ENCODE measurements around the gene EBF3.

EBF3 gene

DNA sequence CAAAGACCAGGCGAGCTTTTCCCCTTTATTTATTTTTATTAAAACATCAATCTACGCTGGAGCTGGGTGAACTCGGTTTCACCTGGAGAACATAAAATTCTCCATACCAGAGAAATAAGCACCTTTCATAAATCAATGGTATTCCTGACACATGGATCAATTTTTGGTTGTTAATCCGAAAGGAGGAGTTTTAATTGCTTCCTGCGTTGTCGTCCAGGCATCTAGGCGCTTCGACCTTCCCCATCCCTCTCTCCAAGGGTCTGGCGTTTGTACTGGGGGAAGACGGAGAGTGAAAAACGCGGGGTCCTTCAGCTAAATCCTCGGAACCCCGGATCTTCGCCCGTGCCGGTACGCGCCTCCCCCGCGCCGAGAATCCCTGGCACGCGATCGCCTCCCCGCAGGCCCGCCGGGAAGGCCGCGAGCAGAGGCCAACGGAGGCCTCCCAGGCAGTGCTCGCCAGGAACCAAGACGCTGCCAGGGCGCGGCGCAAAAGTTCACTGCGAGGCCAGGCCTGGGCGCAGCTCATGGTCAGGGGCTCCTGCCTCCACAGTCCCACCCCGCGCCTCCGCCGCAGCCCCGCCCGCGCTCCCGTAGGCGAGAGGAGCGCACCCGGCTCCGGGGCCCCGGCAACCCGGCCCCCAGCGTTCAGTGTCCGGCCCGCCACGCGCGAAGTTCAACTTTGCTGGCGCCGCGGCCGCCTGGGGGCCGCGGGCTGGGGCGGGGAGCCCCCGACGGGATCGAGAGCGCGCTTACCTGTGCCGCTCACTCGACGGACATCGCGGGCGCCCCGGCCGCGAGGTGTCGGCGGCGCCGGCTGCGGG is 8.3 kb upstream of the EBF3 start:
- DNase-seq (ENCODE audit: low read depth in 2 of 2, low spot score in 1 of 2), result no peak

GRCh38 chr10:129971381-129972144 is 7.5 kb upstream of the EBF3 start:
- DNase-seq (ENCODE audit: low read depth in 2 of 2, low spot score in 1 of 2), result no peak

DNA sequence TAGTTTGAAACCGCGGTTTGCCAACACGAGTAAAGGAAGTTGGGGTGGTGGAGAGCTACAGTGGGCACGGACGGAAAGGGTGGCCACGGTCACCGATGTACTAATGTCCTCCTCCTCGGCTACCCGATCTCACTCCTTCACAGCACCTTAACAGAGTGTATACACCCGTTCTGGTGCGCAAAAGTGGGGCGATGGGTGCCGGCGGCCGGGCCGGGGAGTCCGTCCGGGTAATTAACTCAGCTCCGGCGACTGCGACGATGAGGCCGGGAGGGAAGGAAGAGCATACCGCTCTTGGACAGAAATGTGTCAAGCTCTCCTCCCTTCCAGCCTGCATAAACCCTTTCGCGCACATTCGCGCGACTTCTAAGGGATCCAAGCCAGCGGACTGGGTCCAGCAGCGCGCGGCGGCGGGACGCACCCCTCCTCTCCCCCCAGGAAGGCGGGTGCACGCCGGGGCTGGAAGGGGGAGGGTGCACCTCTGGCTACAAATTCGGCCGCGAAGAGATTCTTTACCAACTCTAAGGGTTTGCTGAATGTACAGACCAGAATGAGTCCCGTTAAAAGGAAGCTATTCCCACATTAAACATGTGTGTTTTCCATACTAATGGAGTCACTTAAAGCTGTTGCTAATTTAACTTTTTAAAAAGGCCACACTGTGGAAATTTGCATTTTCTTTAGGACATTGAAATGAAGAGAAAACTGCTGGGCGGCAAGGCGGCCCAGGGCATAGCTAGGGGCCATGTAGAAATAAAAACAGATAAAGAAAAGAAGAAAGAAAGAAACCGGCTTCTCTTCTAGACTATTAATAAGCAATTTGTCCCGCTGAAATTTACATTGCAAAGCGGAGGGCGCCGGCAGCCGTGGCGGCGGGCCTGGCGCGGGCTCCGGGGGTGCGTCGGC is 6.6 kb upstream of the EBF3 start:
- no peak for DNase-seq (ENCODE audit: low read depth in 2 of 2, low spot score in 1 of 2)

- DNase-seq (ENCODE audit: low read depth in 2 of 2, low spot score in 1 of 2), result no peak
Observed at GRCh38 chr10:129969911-129970464, 5.9 kb upstream of the EBF3 start.

DNA sequence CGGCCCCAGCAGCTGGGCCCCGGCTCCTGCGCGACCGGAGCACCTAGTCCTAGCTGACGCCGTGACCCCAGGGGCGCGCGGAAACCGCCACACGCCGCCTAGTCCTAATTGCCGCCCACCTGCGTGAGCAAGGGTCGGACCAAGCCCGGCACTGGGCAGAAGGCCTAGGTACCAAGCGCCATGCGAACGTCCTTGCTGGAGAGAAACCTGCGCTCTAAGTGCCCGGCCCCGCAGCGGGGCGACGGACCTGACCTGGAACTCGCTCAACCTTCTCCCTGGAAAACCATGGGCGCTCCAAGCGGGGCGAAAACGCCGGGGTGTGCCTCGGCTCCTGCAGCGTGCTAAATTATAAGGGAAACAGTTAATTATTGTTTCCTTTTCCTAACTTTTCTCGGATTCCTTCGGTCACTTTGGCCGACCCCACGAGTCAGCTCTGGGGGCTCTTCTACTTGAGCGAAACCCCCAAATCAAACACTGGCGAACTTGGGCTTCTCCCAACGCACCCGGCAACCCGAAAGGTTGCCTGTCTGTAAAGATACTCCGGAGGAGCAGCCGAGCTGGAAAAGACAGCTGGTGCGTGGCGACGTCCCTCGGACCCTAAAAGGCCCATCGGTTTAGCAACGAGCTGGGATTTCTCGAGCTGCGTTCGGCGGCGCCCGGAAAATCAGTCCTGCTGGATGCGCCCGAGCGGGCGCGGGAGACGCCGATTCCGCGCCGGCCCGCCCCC is 5.3 kb upstream of the EBF3 start:
- no peak for DNase-seq (ENCODE audit: low read depth in 2 of 2, low spot score in 1 of 2)

DNA sequence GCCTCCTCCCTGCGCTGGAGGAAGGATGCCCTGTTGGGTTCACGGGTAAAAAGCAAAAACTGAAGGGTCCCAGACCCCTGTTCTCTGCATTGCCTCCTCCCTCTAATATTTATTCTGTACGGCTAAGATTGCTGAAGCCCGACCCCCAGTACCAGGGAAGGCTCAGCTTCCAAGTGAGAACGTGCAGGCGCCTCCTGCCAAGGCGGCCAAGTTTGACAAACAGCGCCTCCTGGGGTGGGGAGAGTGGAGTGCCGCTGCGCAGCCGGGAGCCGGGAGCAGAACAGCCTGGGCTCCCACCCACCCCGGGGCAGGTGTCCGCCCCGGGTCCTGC is 4.7 kb upstream of the EBF3 start:
- DNase-seq (ENCODE audit: low read depth in 2 of 2, low spot score in 1 of 2), result no peak

DNA sequence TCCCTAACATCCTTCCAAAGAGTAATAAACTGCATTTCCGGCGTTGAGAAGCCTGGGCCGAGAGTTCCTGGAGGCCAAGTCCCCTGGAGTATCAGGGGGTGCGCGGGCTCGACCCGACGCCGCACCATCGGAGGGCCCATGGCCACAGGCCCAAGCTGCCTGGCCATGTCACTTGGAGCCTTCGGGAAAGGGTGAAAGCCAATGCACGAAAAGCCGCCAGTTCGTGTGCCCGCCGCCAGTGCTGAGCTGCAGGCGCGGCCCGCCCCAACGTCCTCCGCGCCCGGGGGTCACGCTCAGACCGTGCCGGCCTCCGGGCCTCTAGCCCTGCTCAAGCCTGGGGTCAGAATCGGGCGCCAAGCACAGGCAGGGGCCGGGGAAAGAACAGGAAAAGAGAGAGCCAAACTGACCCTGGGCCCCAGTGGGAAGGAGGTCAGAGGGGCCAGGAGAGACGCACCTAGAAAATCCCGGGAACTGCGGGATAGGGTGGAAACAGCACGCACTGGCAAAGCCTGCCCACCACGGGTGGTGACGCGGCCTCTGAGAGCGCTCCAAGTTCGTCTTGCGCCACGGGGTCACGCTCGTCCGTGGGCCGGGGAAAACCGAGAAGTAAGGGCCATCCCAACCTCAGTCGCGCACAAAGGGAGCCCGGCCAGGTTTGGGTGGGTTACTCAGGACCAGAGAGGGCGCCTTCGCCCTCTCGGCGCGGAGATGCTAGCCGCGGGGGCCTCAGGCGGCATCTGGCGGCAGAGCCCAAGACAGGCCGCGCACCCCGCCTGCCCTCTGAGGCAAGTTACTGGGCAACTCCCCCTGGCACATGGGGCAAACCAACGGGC is 4.2 kb upstream of the EBF3 start:
- DNase-seq (ENCODE audit: low read depth in 2 of 2, low spot score in 1 of 2), result no peak

GRCh38 chr10:129967579-129968019 is 3.5 kb upstream of the EBF3 start:
- no peak for DNase-seq (ENCODE audit: low read depth in 2 of 2, low spot score in 1 of 2)

GRCh38 chr10:129966889-129967578 is 3.0 kb upstream of the EBF3 start:
- no peak for DNase-seq (ENCODE audit: low read depth in 2 of 2, low spot score in 1 of 2)

DNA sequence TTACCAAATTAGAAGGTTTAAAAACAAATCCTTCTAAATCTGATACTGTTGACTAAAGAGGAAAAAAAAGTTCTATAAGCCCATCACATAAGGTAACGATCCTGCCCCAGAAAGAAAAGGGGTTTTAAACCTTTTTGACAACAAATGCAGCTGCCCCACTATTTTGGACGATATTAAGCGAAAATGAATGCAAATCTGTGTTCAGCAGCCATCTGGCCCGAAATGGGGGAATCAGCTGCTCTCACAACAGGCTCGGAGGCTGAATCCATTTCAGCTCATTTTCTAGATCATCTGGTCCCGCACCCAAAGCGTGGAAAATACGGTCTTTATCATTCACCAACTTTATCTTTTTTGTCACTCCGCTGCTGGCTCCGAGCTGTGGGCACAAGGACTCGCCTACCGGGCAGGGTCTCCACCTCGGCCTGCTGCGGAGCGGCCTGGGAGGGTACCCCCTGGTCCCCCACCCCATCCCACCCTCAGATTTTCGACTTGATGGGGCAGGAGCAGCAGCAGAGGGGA is 2.4 kb upstream of the EBF3 start:
- no peak for DNase-seq (ENCODE audit: low read depth in 2 of 2, low spot score in 1 of 2)

GRCh38 chr10:129965959-129966358 is 1.9 kb upstream of the EBF3 start:
- DNase-seq (ENCODE audit: low read depth in 2 of 2, low spot score in 1 of 2), result no peak

DNA sequence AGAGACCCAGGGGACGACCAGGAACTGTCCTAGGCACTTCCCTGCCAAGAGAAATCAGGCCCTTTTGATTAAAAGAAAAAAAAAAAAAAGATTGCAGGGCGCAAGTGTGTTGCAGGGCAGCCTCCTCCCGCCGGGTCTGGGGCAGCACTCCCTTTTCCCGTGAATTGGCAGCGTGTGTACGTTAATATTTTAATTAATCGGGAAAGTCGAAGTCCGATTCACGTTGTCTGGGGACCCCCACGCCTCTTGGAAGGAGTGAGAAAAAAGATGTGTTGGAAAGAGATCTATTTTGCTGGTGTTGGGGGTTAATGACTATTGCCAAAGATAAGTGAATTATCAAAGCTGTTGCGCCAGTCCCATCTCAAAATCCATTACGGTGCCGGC is 1.3 kb upstream of the EBF3 start:
- DNase-seq (ENCODE audit: low read depth in 2 of 2, low spot score in 1 of 2), result no peak

DNA sequence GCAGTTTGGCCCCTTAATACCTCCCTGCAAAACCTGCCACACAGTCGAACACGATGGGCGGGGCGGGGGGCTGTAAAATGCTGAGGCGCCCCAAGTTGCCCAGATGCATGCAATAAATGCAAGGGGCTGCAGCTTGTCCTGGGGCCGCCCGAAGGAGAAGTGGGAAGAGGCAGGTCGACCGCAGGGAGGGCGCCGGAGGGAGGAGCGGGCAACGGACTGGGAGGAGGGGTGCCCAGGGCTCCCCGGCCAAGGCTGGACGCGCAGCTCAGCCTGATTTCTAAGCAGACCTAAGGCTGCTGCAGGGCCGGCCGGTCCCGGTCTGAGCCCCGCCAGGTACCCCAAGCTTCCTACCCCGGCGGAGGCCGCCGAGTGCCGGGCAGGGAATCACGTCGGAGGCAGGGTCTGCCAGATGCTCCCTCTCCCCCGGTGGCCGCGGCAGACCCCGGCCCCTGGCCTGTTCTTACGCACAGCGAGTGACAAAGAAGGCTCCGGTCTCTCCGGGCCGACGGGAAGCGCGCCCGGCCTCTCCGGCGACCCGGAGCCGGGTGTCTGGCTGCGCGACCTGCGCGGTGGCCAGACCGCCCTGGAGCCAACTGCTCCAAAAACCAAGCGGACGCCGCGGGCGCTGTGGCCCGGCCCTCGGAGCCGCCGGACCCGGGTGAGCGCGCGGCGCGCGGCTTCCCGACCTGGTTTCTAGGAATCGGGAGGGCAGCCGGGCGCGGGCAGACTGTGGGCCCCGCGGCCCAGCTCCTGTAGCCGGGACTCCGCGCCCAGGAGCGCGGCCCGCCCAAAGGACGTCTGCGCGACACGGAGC is 744 bp upstream of the EBF3 start:
- DNase-seq (ENCODE audit: low read depth in 2 of 2, low spot score in 1 of 2), result no peak

DNA sequence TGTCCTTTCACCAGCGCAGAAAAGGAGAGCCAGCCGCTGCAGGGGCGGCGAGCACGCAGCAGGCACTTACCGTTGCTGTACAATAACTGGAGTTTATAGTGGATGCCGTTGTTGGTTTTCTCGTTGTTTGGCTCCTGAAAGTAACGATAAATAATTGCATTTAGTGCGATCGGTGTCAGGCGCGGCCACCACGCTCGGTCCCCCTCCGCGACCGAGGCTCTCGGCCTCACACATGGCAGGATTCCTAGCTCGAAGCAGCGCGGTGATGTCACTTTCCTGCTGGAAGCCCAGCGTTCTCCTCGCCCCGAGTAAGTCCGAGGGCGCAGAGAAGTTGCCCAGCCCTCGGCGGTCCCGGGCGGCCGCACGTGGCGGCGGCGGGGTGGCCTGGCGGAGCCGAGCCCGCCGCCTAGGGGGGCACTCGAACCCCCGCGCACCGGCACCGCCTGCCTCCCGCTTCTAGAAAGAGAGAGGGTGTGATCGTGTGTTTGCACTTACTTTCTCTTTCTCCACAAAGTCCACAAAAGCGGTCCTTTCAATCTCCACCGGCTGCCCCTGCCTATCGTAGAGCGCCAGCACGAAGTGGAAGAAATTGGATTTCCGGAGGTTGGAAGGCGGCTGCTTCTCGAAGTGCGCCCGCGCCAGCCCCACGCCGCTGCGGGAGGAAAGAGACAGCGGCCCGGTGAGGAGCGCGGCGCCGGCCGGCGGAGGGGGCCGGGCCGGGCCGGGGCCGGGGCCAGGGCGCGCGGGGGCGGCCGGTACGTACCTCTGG is 1.0 kb downstream of the EBF3 start:
- DNase-seq (ENCODE audit: low read depth in 2 of 2, low spot score in 1 of 2), result no peak

GRCh38 chr10:129962031-129962871 is 1.8 kb downstream of the EBF3 start:
- no peak for DNase-seq (ENCODE audit: low read depth in 2 of 2, low spot score in 1 of 2)

- DNase-seq (ENCODE audit: low read depth in 2 of 2, low spot score in 1 of 2), result no peak
Observed at GRCh38 chr10:129961157-129961701, 2.8 kb downstream of the EBF3 start.
